ENCODE data around the gene CASP6. TPM values are rescaled to one million over a fixed set of nuclear protein-coding genes. Genes with fewer than 3 reads are reported as not detected.

CASP6 gene
- 56.0 TPM for total RNA-seq

- DNase-seq (ENCODE audit: low read depth in 2 of 3, low spot score in 2 of 3), result peak; percentile 63 to 89 (median 86)
Measured at GRCh38 chr4:109702950-109703663, at the start of gene CASP6. Gene CASP6 (minus strand): TSS chr4:109703445. CDS start chr4:109703395, 50 bp downstream.

GRCh38 chr4:109752525-109752924 lies 49.3 kb upstream of the CASP6 start:
- peak in 1 of 3 donors; percentile 11 for DNase-seq (ENCODE audit: low read depth in 2 of 3, low spot score in 2 of 3)

- DNase-seq (ENCODE audit: low read depth in 2 of 3, low spot score in 2 of 3), result no peak
Measured at GRCh38 chr4:109751852-109752251, 48.6 kb upstream of the CASP6 start.

- no peak for DNase-seq (ENCODE audit: low read depth in 2 of 3, low spot score in 2 of 3)
Measured at GRCh38 chr4:109750652-109751244, 47.5 kb upstream of the CASP6 start.

- no peak for DNase-seq (ENCODE audit: low read depth in 2 of 3, low spot score in 2 of 3)
Measured at GRCh38 chr4:109749388-109750082, 46.3 kb upstream of the CASP6 start.

GRCh38 chr4:109748114-109748513 lies 44.9 kb upstream of the CASP6 start:
- no peak for DNase-seq (ENCODE audit: low read depth in 2 of 3, low spot score in 2 of 3)

- no peak for DNase-seq (ENCODE audit: low read depth in 2 of 3, low spot score in 2 of 3)
Measured at GRCh38 chr4:109746728-109747127, 43.5 kb upstream of the CASP6 start.

- no peak for DNase-seq (ENCODE audit: low read depth in 2 of 3, low spot score in 2 of 3)
Measured at GRCh38 chr4:109745830-109746229, 42.6 kb upstream of the CASP6 start.

- DNase-seq (ENCODE audit: low read depth in 2 of 3, low spot score in 2 of 3), result no peak
Measured at GRCh38 chr4:109739547-109739946, 36.3 kb upstream of the CASP6 start.

GRCh38 chr4:109738104-109738872 lies 35.0 kb upstream of the CASP6 start:
- DNase-seq (ENCODE audit: low read depth in 2 of 3, low spot score in 2 of 3), result no peak

- DNase-seq (ENCODE audit: low read depth in 2 of 3, low spot score in 2 of 3), result no peak
Measured at GRCh38 chr4:109735566-109736365, 32.5 kb upstream of the CASP6 start.

GRCh38 chr4:109733728-109734127 lies 30.5 kb upstream of the CASP6 start:
- no peak for DNase-seq (ENCODE audit: low read depth in 2 of 3, low spot score in 2 of 3)

- DNase-seq (ENCODE audit: low read depth in 2 of 3, low spot score in 2 of 3), result no peak
Measured at GRCh38 chr4:109730619-109731545, 27.6 kb upstream of the CASP6 start.

- peak; percentile 79 for DNase-seq (ENCODE audit: low read depth in 2 of 3, low spot score in 2 of 3)
Measured at GRCh38 chr4:109729718-109730618, 26.7 kb upstream of the CASP6 start, which contains the start of gene PLA2G12A. Gene PLA2G12A (minus strand): TSS chr4:109730070. CDS start chr4:109729809, 261 bp downstream.

GRCh38 chr4:109729117-109729717 lies 26.0 kb upstream of the CASP6 start:
- DNase-seq (ENCODE audit: low read depth in 2 of 3, low spot score in 2 of 3), result peak in 1 of 3 donors; percentile 26

GRCh38 chr4:109728385-109728784 lies 25.1 kb upstream of the CASP6 start:
- no peak for DNase-seq (ENCODE audit: low read depth in 2 of 3, low spot score in 2 of 3)

- no peak for DNase-seq (ENCODE audit: low read depth in 2 of 3, low spot score in 2 of 3)
Measured at GRCh38 chr4:109723110-109723509, 19.9 kb upstream of the CASP6 start.

- DNase-seq (ENCODE audit: low read depth in 2 of 3, low spot score in 2 of 3), result no peak
Measured at GRCh38 chr4:109722357-109722756, 19.1 kb upstream of the CASP6 start.

Measured in hematopoietic multipotent progenitor cell (in vitro differentiated cells).